ENCODE measurements around the gene PTGER2. TPM values are rescaled to one million over a fixed set of nuclear protein-coding genes. Genes with fewer than 3 reads are reported as not detected.

Gene PTGER2
- total RNA-seq (1 to 10 TPM in 6 of 9 donors, under 1 TPM in 2, not detected in 1; 0.18 to 2.9 (median 1.7) TPM), polyA plus RNA-seq (1 to 10 TPM; 1.2 to 1.4 (median 1.2) TPM)
- long read RNA-seq, donor 1: 0 reads
- long read RNA-seq, donor 2, partial matches to known transcripts: 0 of 1 reads
- long read RNA-seq, donor 2, other reads (novel, unspliced or antisense): 0 of 1 reads
- long read RNA-seq, donor 3: 0 reads
- long read RNA-seq, donor 4: 0 reads
- long read RNA-seq, donor 5, partial matches to known transcripts: 0 of 5 reads
- long read RNA-seq, donor 5, other reads (novel, unspliced or antisense): 0 of 5 reads
- long read RNA-seq, donor 6, partial matches to known transcripts: 0 of 1 reads
- long read RNA-seq, donor 6, other reads (novel, unspliced or antisense): 0 of 1 reads
- long read RNA-seq, donor 7: 0 reads
- long read RNA-seq, donor 8: 0 reads
- long read RNA-seq, donor 9, partial matches to known transcripts: 0 of 1 reads
- long read RNA-seq, donor 9, other reads (novel, unspliced or antisense): 0 of 1 reads
- long read RNA-seq, donor 10: 0 reads

GRCh38 chr14:52313903-52314594 lies at the start of gene PTGER2:
TSS of gene PTGER2 (plus strand) at chr14:52314312. CDS start at chr14:52314549, 237 bp downstream.
- Histone ChIP-seq H3K27me3 (peaks cover 8% of the 10 kb centered on the region), H3K9me3 (replicated peaks in 1 of 3) (no peaks in the 10 kb centered on the region), H3K4me3 (peak within 1 kb of the TSS in 2 of 4 donors; percentile 17 to 58), H3K27ac (peak within 1 kb of the TSS in 2 of 5 donors; percentile 32 to 50), H3K4me1 (replicated peaks in 1 of 2) (peaks cover 0 to 26% of the 10 kb centered on the region in 2 donors), H3K36me3 (replicated peaks in 1 of 2) (no peaks in the 10 kb centered on the region)
- no peak for TF ChIP-seq POLR2A (IDR thresholded peaks at IDR 0.05)
- TF ChIP-seq, protein P1, sequence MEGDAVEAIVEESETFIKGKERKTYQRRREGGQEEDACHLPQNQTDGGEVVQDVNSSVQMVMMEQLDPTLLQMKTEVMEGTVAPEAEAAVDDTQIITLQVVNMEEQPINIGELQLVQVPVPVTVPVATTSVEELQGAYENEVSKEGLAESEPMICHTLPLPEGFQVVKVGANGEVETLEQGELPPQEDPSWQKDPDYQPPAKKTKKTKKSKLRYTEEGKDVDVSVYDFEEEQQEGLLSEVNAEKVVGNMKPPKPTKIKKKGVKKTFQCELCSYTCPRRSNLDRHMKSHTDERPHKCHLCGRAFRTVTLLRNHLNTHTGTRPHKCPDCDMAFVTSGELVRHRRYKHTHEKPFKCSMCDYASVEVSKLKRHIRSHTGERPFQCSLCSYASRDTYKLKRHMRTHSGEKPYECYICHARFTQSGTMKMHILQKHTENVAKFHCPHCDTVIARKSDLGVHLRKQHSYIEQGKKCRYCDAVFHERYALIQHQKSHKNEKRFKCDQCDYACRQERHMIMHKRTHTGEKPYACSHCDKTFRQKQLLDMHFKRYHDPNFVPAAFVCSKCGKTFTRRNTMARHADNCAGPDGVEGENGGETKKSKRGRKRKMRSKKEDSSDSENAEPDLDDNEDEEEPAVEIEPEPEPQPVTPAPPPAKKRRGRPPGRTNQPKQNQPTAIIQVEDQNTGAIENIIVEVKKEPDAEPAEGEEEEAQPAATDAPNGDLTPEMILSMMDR (IDR thresholded peaks at IDR 0.05): no peak
- peak; percentile 56 to 81 (median 69) for DNase-seq
- WGBS, 4 donors: 1 to 4% (median 2%) methylated on average over 8 to 73 of the region's 73 CpGs
- intact Hi-C loops (cut with DNase I): no loop called here

- Histone ChIP-seq H3K27me3 (peaks cover 22% of the 10 kb centered on the region), H3K9me3 (replicated peaks in 1 of 3) (no peaks in the 10 kb centered on the region), H3K4me1 (replicated peaks in 1 of 2) (peaks cover 0 to 6% of the 10 kb centered on the region in 2 donors), H3K27ac (no peak overlapping the region), H3K36me3 (replicated peaks in 1 of 2) (no peaks in the 10 kb centered on the region), H3K4me3 (no peak overlapping the region)
- intact Hi-C loops (cut with DNase I): no loop called here
- DNase-seq: no peak
- no peak for TF ChIP-seq POLR2A (IDR thresholded peaks at IDR 0.05)
- TF ChIP-seq, protein P1 (IDR thresholded peaks at IDR 0.05): no peak
- 45 to 64% (median 52%) methylated on average over 5 of the region's 5 CpGs for WGBS, 4 donors
Measured at GRCh38 chr14:52265253-52265652, 48.9 kb upstream of the PTGER2 start.

- no peaks in the 10 kb centered on the region for H3K36me3 ChIP-seq (replicated peaks in 1 of 2)
- peaks cover 0 to 6% of the 10 kb centered on the region in 2 donors for H3K4me1 ChIP-seq (replicated peaks in 1 of 2)
- intact Hi-C loops (cut with DNase I): no loop called here
- H3K9me3 ChIP-seq (replicated peaks in 1 of 3): no peaks in the 10 kb centered on the region
- no peak for TF ChIP-seq POLR2A (IDR thresholded peaks at IDR 0.05)
- TF ChIP-seq, protein P1 (IDR thresholded peaks at IDR 0.05): no peak
- H3K27ac ChIP-seq: no peak overlapping the region
- no peak overlapping the region for H3K4me3 ChIP-seq
- H3K27me3 ChIP-seq: peaks cover 26% of the 10 kb centered on the region
- WGBS, 4 donors: 34 to 63% (median 50%) methylated on average over 3 of the region's 3 CpGs
- peak in 5 of 7 donors; percentile 19 to 59 (median 39) for DNase-seq
Measured at GRCh38 chr14:52266179-52266578, 47.9 kb upstream of the PTGER2 start.

DNA sequence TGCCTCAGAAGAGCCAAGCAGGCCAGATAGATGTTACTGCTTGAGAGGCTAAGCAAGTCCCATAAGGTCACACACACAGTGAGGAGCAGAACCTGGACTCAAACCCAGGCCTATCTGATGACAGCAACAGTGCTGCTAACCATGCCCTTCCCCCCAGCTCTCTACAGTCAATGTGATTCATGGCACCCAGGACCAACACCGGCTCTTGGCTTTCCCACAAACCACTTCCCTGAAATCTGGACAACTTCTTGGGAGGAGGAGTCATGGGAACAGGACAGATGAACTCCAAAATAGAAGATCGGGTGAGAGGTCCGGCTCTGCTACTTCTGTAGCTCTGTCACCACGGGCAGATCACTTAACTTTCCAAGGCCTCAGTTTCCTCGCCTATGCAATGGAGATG lies 47.3 kb upstream of the PTGER2 start:
- no peak for DNase-seq
- TF ChIP-seq, protein P1 (IDR thresholded peaks at IDR 0.05): no peak
- TF ChIP-seq POLR2A (IDR thresholded peaks at IDR 0.05): no peak
- no peak overlapping the region for H3K4me3 ChIP-seq
- peaks cover 0 to 6% of the 10 kb centered on the region in 2 donors for H3K4me1 ChIP-seq (replicated peaks in 1 of 2)
- H3K27me3 ChIP-seq: peaks cover 26% of the 10 kb centered on the region
- intact Hi-C loops (cut with DNase I): no loop called here
- H3K27ac ChIP-seq: peak overlapping the region in 1 of 5 donors; percentile 55
- 57 to 85% (median 67%) methylated on average over 5 of the region's 5 CpGs for WGBS, 4 donors
- H3K9me3 ChIP-seq (replicated peaks in 1 of 3): no peaks in the 10 kb centered on the region
- no peaks in the 10 kb centered on the region for H3K36me3 ChIP-seq (replicated peaks in 1 of 2)

Measured in adrenal gland (tissue), 19 donors.